ENCODE measurements around the gene USP33. TPM values are rescaled to one million over a fixed set of nuclear protein-coding genes. Genes with fewer than 3 reads are reported as not detected.

USP33 gene
- total and polyA plus RNA-seq, 11 donors = 17.1 to 40.5 (median 27.8) TPM

DNA sequence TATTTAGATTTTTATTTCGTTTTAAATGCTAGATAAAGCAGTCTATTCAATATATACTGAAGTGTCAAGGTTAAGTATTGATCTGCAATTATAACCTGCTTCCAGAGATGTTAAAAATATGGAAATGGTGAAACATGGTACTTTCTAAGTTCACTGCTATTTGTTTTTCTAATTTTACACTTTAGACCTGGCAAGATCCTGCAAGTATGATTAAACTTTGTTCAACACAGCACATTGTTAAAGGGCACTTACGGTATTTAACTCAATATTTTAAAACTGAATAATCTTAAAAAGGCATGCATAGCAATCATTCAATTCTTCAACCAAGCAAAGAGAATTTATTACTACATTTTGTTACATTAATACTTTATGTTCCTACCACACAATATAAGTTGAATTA is 41.5 kb downstream of the USP33 start:
- Histone ChIP-seq H3K36me3 (peaks cover 0 to 100% (median 97%) of the 10 kb centered on the region in 9 donors), H3K4me1 (no peaks in the 10 kb centered on the region), H3K9me3 (no peaks in the 10 kb centered on the region), H3K4me3 (no peak overlapping the region), H3K27me3 (no peaks in the 10 kb centered on the region), H3K27ac (no peak overlapping the region)
- 95 to 99% (median 97%) methylated on average over 2 of the region's 2 CpGs for WGBS, 4 donors
- no peak for DNase-seq
- TF ChIP-seq POLR2A (IDR thresholded peaks at IDR 0.05) = no peak
- intact Hi-C loops (cut with DNase I) = loop anchor here in 1 of 10 donors (10.0 kb wide), 1 partner anchor 227 kb away; no protein-coding TSS in a partner anchor
- no peak for ATAC-seq

GRCh38 chr1:77716065-77716464 is 43.6 kb downstream of the USP33 start:
- no peaks in the 10 kb centered on the region for H3K27me3 ChIP-seq
- TF ChIP-seq, protein P1, sequence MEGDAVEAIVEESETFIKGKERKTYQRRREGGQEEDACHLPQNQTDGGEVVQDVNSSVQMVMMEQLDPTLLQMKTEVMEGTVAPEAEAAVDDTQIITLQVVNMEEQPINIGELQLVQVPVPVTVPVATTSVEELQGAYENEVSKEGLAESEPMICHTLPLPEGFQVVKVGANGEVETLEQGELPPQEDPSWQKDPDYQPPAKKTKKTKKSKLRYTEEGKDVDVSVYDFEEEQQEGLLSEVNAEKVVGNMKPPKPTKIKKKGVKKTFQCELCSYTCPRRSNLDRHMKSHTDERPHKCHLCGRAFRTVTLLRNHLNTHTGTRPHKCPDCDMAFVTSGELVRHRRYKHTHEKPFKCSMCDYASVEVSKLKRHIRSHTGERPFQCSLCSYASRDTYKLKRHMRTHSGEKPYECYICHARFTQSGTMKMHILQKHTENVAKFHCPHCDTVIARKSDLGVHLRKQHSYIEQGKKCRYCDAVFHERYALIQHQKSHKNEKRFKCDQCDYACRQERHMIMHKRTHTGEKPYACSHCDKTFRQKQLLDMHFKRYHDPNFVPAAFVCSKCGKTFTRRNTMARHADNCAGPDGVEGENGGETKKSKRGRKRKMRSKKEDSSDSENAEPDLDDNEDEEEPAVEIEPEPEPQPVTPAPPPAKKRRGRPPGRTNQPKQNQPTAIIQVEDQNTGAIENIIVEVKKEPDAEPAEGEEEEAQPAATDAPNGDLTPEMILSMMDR (IDR thresholded peaks at IDR 0.05) = no peak
- TF ChIP-seq POLR2A (IDR thresholded peaks at IDR 0.05) = no peak

GRCh38 chr1:77709727-77710126 is 49.9 kb downstream of the USP33 start:
- Histone ChIP-seq H3K4me3 (no peak overlapping the region), H3K27ac (no peak overlapping the region), H3K36me3 (peaks cover 0 to 89% (median 85%) of the 10 kb centered on the region in 9 donors), H3K4me1 (no peaks in the 10 kb centered on the region), H3K27me3 (no peaks in the 10 kb centered on the region), H3K9me3 (no peaks in the 10 kb centered on the region)
- 91 to 93% (median 93%) methylated on average over 3 of the region's 3 CpGs for WGBS, 4 donors
- TF ChIP-seq, protein P1 (IDR thresholded peaks at IDR 0.05) = no peak
- TF ChIP-seq POLR2A (IDR thresholded peaks at IDR 0.05) = no peak
- ATAC-seq (no peak), DNase-seq (no peak)
- intact Hi-C loops (cut with DNase I) = loop anchor here in 1 of 10 donors (10.0 kb wide), 1 partner anchor 235 kb away; no protein-coding TSS in a partner anchor

More at GRCh38 chr1:77716065-77716464, 43.6 kb downstream of the USP33 start:
- ATAC-seq = no peak
- Histone ChIP-seq H3K36me3 (peaks cover 0 to 100% (median 98%) of the 10 kb centered on the region in 9 donors), H3K27ac (no peak overlapping the region), H3K4me1 (no peaks in the 10 kb centered on the region), H3K4me3 (no peak overlapping the region), H3K9me3 (no peaks in the 10 kb centered on the region)
- DNase-seq = no peak
- intact Hi-C loops (cut with DNase I) = loop anchor here in 1 of 10 donors (10.0 kb wide), 1 partner anchor 229 kb away; no protein-coding TSS in a partner anchor
- 94 to 100% (median 98%) methylated on average over 4 of the region's 4 CpGs for WGBS, 4 donors

DNA sequence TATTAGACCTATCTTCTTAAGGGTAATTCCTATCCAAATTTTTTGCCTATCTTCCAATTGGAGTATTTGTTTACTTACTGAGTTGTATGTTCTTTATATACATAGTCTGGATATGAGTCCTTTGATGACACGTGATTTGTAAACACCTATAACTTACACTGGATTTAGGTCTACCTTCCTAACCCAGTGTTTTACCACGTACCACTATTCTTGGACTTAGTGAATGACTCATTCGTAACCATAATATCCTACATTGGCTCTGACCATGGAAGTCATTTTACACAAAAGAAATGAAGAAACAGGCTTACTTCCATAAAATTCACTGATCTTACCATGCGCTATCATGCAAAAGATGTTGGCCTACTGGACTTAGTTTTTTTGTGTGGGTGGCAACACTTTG is 53.3 kb downstream of the USP33 start:
- 95 to 99% (median 96%) methylated on average over 4 of the region's 4 CpGs for WGBS, 4 donors
- no peak for DNase-seq

More for the DNA sequence above, 53.3 kb downstream of the USP33 start:
- Histone ChIP-seq H3K9me3 (no peaks in the 10 kb centered on the region), H3K4me1 (no peaks in the 10 kb centered on the region), H3K27me3 (no peaks in the 10 kb centered on the region), H3K27ac (no peak overlapping the region), H3K36me3 (peaks cover 0 to 58% (median 51%) of the 10 kb centered on the region in 9 donors), H3K4me3 (no peak overlapping the region)
- no peak for TF ChIP-seq POLR2A (IDR thresholded peaks at IDR 0.05)
- TF ChIP-seq, protein P1 (IDR thresholded peaks at IDR 0.05) = no peak
- no peak for ATAC-seq
- intact Hi-C loops (cut with DNase I) = no loop called here

All from heart left ventricle (tissue), 16 donors.